GM12865 (cell line): ENCODE measurements around the gene TTC9B.
A peak's percentile ranks its signal among the peaks of the same experiment; 100 is the strongest.

Experiments used
- DNase-seq: peaks from one replicate; pipeline ENCODE4 v3.0.0; 2010; ENCODE audit warnings: low read depth
- H3K4me3 ChIP-seq: 2 replicates; pipeline ENCODE4 v1.5.1; 2011; ENCODE audit warnings: mild to moderate bottlenecking, low read depth, low read length, control low read depth
- CTCF ChIP-seq: IDR thresholded peaks from 2 replicates; pipeline ENCODE4 v1.5.1; 2011; ENCODE audit warnings: low read length, control low read depth, low read depth, inconsistent platforms; ENCODE audit not compliant: insufficient read depth; ENCODE audit errors: missing control alignments

Gene TTC9B

GRCh38 chr19:40217934-40218890 is at the start of gene TTC9B:
Gene TTC9B, minus strand, starts transcription at chr19:40218384. Its CDS starts 3 bp downstream, at chr19:40218381.
- no peak within 1 kb of the TSS for H3K4me3 ChIP-seq
- peak; percentile 23 for DNase-seq
- no peak for TF ChIP-seq CTCF

- DNase-seq = no peak
Observed at GRCh38 chr19:40267601-40267997, 49.4 kb upstream of the TTC9B start.

GRCh38 chr19:40266912-40267600 is 48.9 kb upstream of the TTC9B start:
- no peak overlapping the region for H3K4me3 ChIP-seq
- DNase-seq = no peak
- no peak for TF ChIP-seq CTCF

More at GRCh38 chr19:40267601-40267997, 49.4 kb upstream of the TTC9B start:
- no peak overlapping the region for H3K4me3 ChIP-seq
- no peak for TF ChIP-seq CTCF

GRCh38 chr19:40266119-40266518 is 47.9 kb upstream of the TTC9B start:
- no peak overlapping the region for H3K4me3 ChIP-seq
- no peak for DNase-seq
- TF ChIP-seq CTCF = no peak

GRCh38 chr19:40265763-40266099 is 47.5 kb upstream of the TTC9B start:
- no peak for DNase-seq
- no peak overlapping the region for H3K4me3 ChIP-seq
- TF ChIP-seq CTCF = no peak

GRCh38 chr19:40265055-40265762 is 47.0 kb upstream of the TTC9B start:
- H3K4me3 ChIP-seq = no peak overlapping the region
- DNase-seq = no peak

More at GRCh38 chr19:40265055-40265762, 47.0 kb upstream of the TTC9B start:
- no peak for TF ChIP-seq CTCF
